Activated gamma-delta T cell treated with Interleukin-2 at 50 U/mL for 16 hours (primary cell): ENCODE results near the gene HSD17B11.
"Not testable (repeated sequence)": the region's sequence is repeated elsewhere in the genome, so short reads cannot be mapped to it uniquely, and the experiment has no call there.

Experiments
- DNase-seq: peaks from one replicate; pipeline ENCODE4 v3.0.0-alpha.2; 2020

HSD17B11 gene

GRCh38 chr4:87390891-87391575, at the start of gene HSD17B11:
HSD17B11 (minus strand) TSS chr4:87391188; CDS start chr4:87391070, 118 bp downstream.
- peak; percentile 80 for DNase-seq

- DNase-seq: no peak
Measured at GRCh38 chr4:87433342-87433741, 42.4 kb upstream of the HSD17B11 start.

- DNase-seq: no peak
Measured at GRCh38 chr4:87430038-87430437, 39.0 kb upstream of the HSD17B11 start.

- DNase-seq: no peak
Measured at GRCh38 chr4:87428979-87429378, 38.0 kb upstream of the HSD17B11 start.

GRCh38 chr4:87427518-87427868, 36.5 kb upstream of the HSD17B11 start:
- DNase-seq: no peak

- no peak for DNase-seq
Measured at GRCh38 chr4:87426865-87427517, 36.0 kb upstream of the HSD17B11 start.

- no peak for DNase-seq
Measured at GRCh38 chr4:87425711-87426110, 34.7 kb upstream of the HSD17B11 start.

GRCh38 chr4:87424099-87424543, 33.1 kb upstream of the HSD17B11 start:
- not testable (repeated sequence) for DNase-seq

- no peak for DNase-seq
Measured at GRCh38 chr4:87423317-87424098, 32.5 kb upstream of the HSD17B11 start.

- DNase-seq: peak; percentile 79
Measured at GRCh38 chr4:87422104-87423052, 31.4 kb upstream of the HSD17B11 start, which contains the start of gene NUDT9. NUDT9 (plus strand) TSS chr4:87422573; CDS start chr4:87422906, 333 bp downstream.

GRCh38 chr4:87420276-87420830, 29.4 kb upstream of the HSD17B11 start:
- DNase-seq: no peak

- no peak for DNase-seq
Measured at GRCh38 chr4:87419578-87420249, 28.7 kb upstream of the HSD17B11 start.

GRCh38 chr4:87418410-87418809, 27.4 kb upstream of the HSD17B11 start:
- DNase-seq: not testable (repeated sequence)

- DNase-seq: no peak
Measured at GRCh38 chr4:87416965-87417364, 26.0 kb upstream of the HSD17B11 start.

GRCh38 chr4:87414816-87415215, 23.8 kb upstream of the HSD17B11 start:
- no peak for DNase-seq

GRCh38 chr4:87410679-87411078, 19.7 kb upstream of the HSD17B11 start:
- no peak for DNase-seq

GRCh38 chr4:87410157-87410556, 19.2 kb upstream of the HSD17B11 start:
- no peak for DNase-seq

- no peak for DNase-seq
Measured at GRCh38 chr4:87409420-87409939, 18.5 kb upstream of the HSD17B11 start.

GRCh38 chr4:87406902-87407301, 15.9 kb upstream of the HSD17B11 start:
- not testable (repeated sequence) for DNase-seq

GRCh38 chr4:87406462-87406861, 15.5 kb upstream of the HSD17B11 start:
- DNase-seq: no peak

- DNase-seq: no peak
Measured at GRCh38 chr4:87405211-87405820, 14.3 kb upstream of the HSD17B11 start.
